Retinal pigment epithelial cell (primary cell): Measurements from ENCODE around the gene SKIC8.

Experiments
- DNase-seq: peaks from one replicate; pipeline ENCODE4 v3.0.0-alpha.2; 2010; ENCODE audit warnings: low read depth
- H3K4me3 ChIP-seq: 2 replicates; pipeline ENCODE4 v1.5.1; 2011; ENCODE audit warnings: mild to moderate bottlenecking, low read length, control low read depth, moderate library complexity
- CTCF ChIP-seq: conservative IDR thresholded peaks from 2 replicates; pipeline ENCODE4 v1.5.1; 2011; ENCODE audit warnings: low read depth, low read length, control low read depth, inconsistent platforms

Gene SKIC8

GRCh38 chr15:78314181-78314581, 14.8 kb upstream of the SKIC8 start:
- H3K4me3 ChIP-seq, result no peak overlapping the region
- DNase-seq, result no peak
- TF ChIP-seq CTCF, result no peak

GRCh38 chr15:78313383-78313782, 14.0 kb upstream of the SKIC8 start:
- TF ChIP-seq CTCF, result no peak
- DNase-seq, result no peak
- H3K4me3 ChIP-seq, result no peak overlapping the region

- TF ChIP-seq CTCF, result no peak
- H3K4me3 ChIP-seq, result no peak overlapping the region
- DNase-seq, result no peak
Observed at GRCh38 chr15:78312957-78313356, 13.5 kb upstream of the SKIC8 start.

- no peak overlapping the region for H3K4me3 ChIP-seq
- no peak for TF ChIP-seq CTCF
Observed at GRCh38 chr15:78312536-78312935, 13.1 kb upstream of the SKIC8 start.

GRCh38 chr15:78311292-78311691, 11.9 kb upstream of the SKIC8 start:
- H3K4me3 ChIP-seq, result no peak overlapping the region
- DNase-seq, result no peak
- no peak for TF ChIP-seq CTCF

More at GRCh38 chr15:78312536-78312935, 13.1 kb upstream of the SKIC8 start:
- no peak for DNase-seq

- TF ChIP-seq CTCF, result peak; percentile 99
- DNase-seq, result no peak
Observed at GRCh38 chr15:78308422-78309032, 9.1 kb upstream of the SKIC8 start.

GRCh38 chr15:78307976-78308375, 8.6 kb upstream of the SKIC8 start:
- H3K4me3 ChIP-seq, result no peak overlapping the region
- DNase-seq, result no peak
- TF ChIP-seq CTCF, result no peak

More at GRCh38 chr15:78308422-78309032, 9.1 kb upstream of the SKIC8 start:
- H3K4me3 ChIP-seq, result no peak overlapping the region
